ENCODE measurements around the gene HNMT.

The HNMT gene

DNA sequence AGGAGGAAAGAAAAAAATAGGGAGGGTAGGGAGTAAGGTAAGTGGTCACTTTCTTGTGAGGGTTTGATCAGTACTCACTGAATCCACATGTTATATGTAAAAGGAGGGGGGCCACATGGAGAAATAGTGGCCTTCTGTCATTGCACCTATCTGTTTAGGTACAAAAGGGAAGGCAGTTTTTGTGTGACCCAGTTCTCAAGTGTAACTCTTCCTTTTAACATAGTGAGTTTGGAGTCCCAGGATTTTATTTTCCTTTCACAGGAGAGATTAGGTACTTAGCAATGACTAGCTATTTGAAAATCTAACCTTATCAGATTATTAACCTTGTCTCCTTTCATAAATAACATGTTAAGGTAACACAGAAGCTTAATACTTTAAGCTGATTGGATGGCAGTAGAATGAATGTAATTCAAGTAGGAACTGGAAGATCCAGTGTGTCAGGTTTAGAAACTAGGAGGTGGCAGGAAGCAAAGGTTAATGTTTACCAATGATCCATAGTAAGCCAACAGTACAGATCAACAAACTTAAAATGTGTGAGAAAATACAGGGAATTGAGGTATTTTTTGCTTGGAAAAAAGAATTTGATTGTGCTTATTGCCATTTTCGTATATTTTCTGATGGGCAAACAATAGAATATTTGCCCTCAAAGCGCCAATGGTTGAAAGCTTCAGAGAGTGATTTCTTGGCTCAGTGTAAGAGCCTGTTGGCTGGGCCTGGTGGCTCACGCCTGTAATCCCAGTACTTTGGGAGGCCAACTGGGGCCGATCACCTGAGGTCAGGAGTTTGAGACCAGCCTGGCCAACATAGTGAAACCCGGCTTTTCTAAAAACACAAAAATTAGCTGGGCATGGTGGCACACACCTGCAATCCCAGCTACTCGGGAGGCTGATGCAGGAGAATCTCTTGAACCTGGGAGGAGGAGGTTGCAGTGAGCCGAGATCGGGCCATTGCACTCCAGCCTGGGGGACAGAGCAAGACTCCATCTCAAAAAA, 11.3 kb downstream of the HNMT start:
- H3K4me3 ChIP-seq (ENCODE audit: low read depth, low read length): no peak overlapping the region

DNA sequence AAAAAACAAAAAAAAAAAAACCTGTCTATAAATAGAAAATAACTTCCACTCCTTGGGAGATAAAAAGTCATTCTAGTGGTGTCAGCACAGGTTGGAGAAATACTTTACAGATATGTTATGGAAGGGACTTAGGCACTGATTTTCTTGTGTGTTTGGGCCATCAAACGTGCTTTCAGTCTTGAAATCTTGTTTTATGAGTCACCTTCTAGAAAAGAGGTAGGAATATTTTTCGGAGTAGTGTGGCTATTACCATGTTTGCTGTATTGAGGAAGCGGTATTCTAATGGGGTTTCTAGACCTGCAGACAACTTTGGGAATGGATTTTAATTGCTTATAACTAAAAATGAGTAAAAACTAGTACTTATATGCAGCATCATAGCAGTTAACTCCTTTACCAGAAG, 12.0 kb downstream of the HNMT start:
- no peak for TF ChIP-seq CTCF (IDR thresholded peaks at IDR 0.05; ENCODE audit: low read depth, low read length)
- no peak overlapping the region for H3K4me3 ChIP-seq (ENCODE audit: low read depth, low read length)

More for the DNA sequence above, 11.3 kb downstream of the HNMT start:
- no peak for TF ChIP-seq CTCF (IDR thresholded peaks at IDR 0.05; ENCODE audit: low read depth, low read length)

- TF ChIP-seq CTCF (IDR thresholded peaks at IDR 0.05; ENCODE audit: low read depth, low read length): no peak
- H3K4me3 ChIP-seq (ENCODE audit: low read depth, low read length): no peak overlapping the region
These were observed 13.5 kb downstream of the HNMT start for GRCh38 chr2:137977790-137978189.

GRCh38 chr2:137980459-137980858, 16.2 kb downstream of the HNMT start:
- no peak for TF ChIP-seq CTCF (IDR thresholded peaks at IDR 0.05; ENCODE audit: low read depth, low read length)
- no peak overlapping the region for H3K4me3 ChIP-seq (ENCODE audit: low read depth, low read length)

DNA sequence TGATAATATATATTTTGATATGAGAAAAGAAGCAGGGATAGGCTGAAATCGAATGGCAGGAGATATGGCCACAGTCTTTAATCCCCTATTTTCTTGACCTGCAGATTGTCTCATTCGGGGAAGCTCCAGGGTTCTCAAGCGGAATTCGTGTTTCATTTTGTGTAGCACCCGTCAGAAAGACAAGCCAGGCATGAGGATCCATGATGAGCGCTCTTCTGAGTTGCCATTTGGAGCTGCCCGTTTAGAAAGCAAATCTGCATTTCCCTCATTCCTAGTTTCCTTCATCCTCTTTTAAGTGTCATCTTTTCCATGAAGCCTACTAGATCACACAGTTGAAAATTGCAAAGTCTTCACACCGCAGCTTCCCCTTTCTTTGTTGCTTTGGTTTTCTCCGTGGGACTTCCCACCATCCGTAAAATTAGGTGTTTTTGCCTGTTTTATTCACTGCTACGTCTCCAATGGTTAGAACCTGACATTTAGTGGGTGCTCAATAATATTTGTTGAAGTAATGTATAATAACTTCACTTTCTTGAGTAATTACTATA, 16.9 kb downstream of the HNMT start:
- no peak overlapping the region for H3K4me3 ChIP-seq (ENCODE audit: low read depth, low read length)
- TF ChIP-seq CTCF (IDR thresholded peaks at IDR 0.05; ENCODE audit: low read depth, low read length): no peak

- no peak for TF ChIP-seq CTCF (IDR thresholded peaks at IDR 0.05; ENCODE audit: low read depth, low read length)
- H3K4me3 ChIP-seq (ENCODE audit: low read depth, low read length): no peak overlapping the region
These were observed 19.3 kb downstream of the HNMT start for GRCh38 chr2:137983581-137983980.

- TF ChIP-seq CTCF (IDR thresholded peaks at IDR 0.05; ENCODE audit: low read depth, low read length): no peak
- no peak overlapping the region for H3K4me3 ChIP-seq (ENCODE audit: low read depth, low read length)
These were observed 22.0 kb downstream of the HNMT start for GRCh38 chr2:137986268-137986667.
